ENCODE data around the gene PDLIM5. TPM values are rescaled to one million over a fixed set of nuclear protein-coding genes. Genes with fewer than 3 reads are reported as not detected.

The PDLIM5 gene
- polyA plus RNA-seq, 1 donor (not counting 4 experiments of a cell fraction or from before 2014, with no cell fraction given), result 112 TPM

DNA sequence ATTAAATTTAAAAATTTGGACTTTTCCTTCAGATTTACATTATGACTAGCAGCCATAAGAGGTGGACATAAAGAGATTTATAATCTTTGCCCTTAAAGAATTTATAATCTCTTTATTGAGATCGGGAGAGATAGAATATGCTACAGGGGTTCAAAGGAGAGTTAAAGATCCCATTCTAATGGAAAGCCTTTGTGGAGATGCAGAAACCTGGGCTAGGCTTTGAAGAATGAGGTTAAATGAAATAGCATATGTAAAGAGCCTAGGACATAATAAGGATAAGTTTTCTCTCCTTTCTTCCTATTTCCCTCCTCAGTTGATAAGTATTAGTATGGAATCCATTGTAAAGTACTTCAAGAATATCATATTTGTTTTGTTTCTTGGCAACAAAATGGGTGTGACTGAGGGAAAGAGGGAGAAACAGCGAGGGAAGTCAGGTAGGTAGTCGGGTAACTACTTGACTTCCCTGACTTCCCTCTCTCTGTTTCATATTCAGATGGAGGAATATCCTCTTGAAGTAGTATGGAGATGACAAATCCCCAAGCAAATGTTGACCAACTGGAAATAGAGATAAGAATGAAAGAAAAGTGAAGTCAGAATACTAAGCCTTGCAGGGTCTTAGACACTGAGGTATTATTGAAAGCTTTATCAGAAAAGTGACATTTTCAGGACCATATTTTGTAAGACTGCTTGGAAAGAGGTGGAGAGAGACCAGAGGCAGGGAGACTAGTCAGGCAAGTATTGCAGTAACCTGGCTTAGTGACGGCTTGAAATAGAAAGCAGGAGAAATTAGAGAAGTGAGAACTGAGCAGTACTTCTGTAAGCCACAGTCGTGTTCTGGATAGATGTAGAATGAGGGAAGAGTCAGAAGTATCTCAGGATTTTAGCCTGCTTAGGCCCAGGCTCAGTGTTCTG, 82.9 kb downstream of the PDLIM5 start:
- H3K4me3 ChIP-seq (ENCODE audit: control insufficient read depth in 2 of 3, extremely low read depth in 1 of 3, insufficient read depth in 2 of 3, low read depth in 1 of 3, low read length in 3 of 3), result no peak overlapping the region
- no peaks in the 10 kb centered on the region for H3K27me3 ChIP-seq (ENCODE audit: control insufficient read depth, extremely low read depth, insufficient read depth, low read length)
- FAIRE-seq (peak; percentile 73), DNase-seq (ENCODE audit: low read depth, low spot score) (no peak)
- dilution Hi-C loops (cut with MboI; ENCODE audit: extremely low pct_ligation_motif_present, low sequenced_read_pairs), result no loop called here
- H2AFZ ChIP-seq (ENCODE audit: control insufficient read depth, low read length), result no peak overlapping the region
- peaks cover 2% of the 10 kb centered on the region for H3K9me1 ChIP-seq (ENCODE audit: control insufficient read depth, extremely low read depth, insufficient read depth, low read length)
- H3K4me2 ChIP-seq (ENCODE audit: control insufficient read depth, extremely low read depth, insufficient read depth, low read depth, low read length), result peak overlapping the region; percentile 60
- TF ChIP-seq EZH2 (IDR thresholded peaks at IDR 0.05; ENCODE audit: low read length) (no peak), CTCF (optimal IDR thresholded peaks at IDR 0.05 in 1 of 3, IDR thresholded peaks at IDR 0.05 in 1 of 3, conservative IDR thresholded peaks at IDR 0.05 in 1 of 3; ENCODE audit: extremely low read depth in 1 of 3, insufficient read depth in 2 of 3, low read length in 3 of 3) (no peak)
- peak overlapping the region; percentile 22 for H3K9ac ChIP-seq (ENCODE audit: control insufficient read depth, extremely low read depth, insufficient read depth, low read length)
- H3K4me1 ChIP-seq (ENCODE audit: control insufficient read depth, extremely low read depth, insufficient read depth, low read length), result peaks cover 46% of the 10 kb centered on the region
- H4K20me1 ChIP-seq (ENCODE audit: control insufficient read depth, extremely low read depth, insufficient read depth, low read length), result peaks cover 2% of the 10 kb centered on the region
- peak overlapping the region; percentile 62 for H3K27ac ChIP-seq (ENCODE audit: control insufficient read depth, insufficient read depth, low read length)
- no peaks in the 10 kb centered on the region for H3K9me3 ChIP-seq (ENCODE audit: control insufficient read depth, low read depth, low read length)
- H3K36me3 ChIP-seq (ENCODE audit: control insufficient read depth in 2 of 2, extremely low read depth in 1 of 2, insufficient read depth in 2 of 2, low read length in 2 of 2), result peaks cover 0 to 2% of the 10 kb centered on the region in 2 experiments
- H3K79me2 ChIP-seq (ENCODE audit: control insufficient read depth, insufficient read depth, low read length), result peaks cover 59% of the 10 kb centered on the region

DNA sequence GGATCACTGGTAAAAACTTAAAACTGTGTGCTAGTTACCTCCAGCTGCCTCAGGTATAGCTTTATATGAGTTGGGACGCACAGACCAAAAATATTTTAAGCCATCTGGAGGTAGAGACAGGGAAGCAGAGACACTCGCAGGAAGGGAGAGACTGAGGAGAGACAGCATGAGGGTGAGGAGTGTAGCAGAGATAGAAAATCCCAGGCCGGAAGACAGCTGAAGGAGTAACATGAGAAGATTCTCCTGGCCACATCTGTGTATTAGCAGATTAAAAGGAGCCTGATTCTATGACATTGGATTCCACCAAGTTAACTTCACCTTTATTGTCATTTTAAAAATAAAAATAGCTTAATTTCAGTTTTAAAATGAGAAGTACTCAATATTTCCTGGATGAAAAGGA, 84.3 kb downstream of the PDLIM5 start:
- H3K4me1 ChIP-seq (ENCODE audit: control insufficient read depth, extremely low read depth, insufficient read depth, low read length), result peaks cover 52% of the 10 kb centered on the region
- dilution Hi-C loops (cut with MboI; ENCODE audit: extremely low pct_ligation_motif_present, low sequenced_read_pairs), result no loop called here
- H3K4me3 ChIP-seq (ENCODE audit: control insufficient read depth in 2 of 3, extremely low read depth in 1 of 3, insufficient read depth in 2 of 3, low read depth in 1 of 3, low read length in 3 of 3), result no peak overlapping the region
- H2AFZ ChIP-seq (ENCODE audit: control insufficient read depth, low read length), result no peak overlapping the region
- peaks cover 60% of the 10 kb centered on the region for H3K79me2 ChIP-seq (ENCODE audit: control insufficient read depth, insufficient read depth, low read length)
- H3K36me3 ChIP-seq (ENCODE audit: control insufficient read depth in 2 of 2, extremely low read depth in 1 of 2, insufficient read depth in 2 of 2, low read length in 2 of 2), result peaks cover 0 to 2% of the 10 kb centered on the region in 2 experiments
- no peaks in the 10 kb centered on the region for H3K9me3 ChIP-seq (ENCODE audit: control insufficient read depth, low read depth, low read length)
- FAIRE-seq (no peak), DNase-seq (ENCODE audit: low read depth, low spot score) (no peak)
- H3K4me2 ChIP-seq (ENCODE audit: control insufficient read depth, extremely low read depth, insufficient read depth, low read depth, low read length), result no peak overlapping the region
- no peak overlapping the region for H3K9ac ChIP-seq (ENCODE audit: control insufficient read depth, extremely low read depth, insufficient read depth, low read length)
- peaks cover 2% of the 10 kb centered on the region for H3K9me1 ChIP-seq (ENCODE audit: control insufficient read depth, extremely low read depth, insufficient read depth, low read length)
- H3K27me3 ChIP-seq (ENCODE audit: control insufficient read depth, extremely low read depth, insufficient read depth, low read length), result no peaks in the 10 kb centered on the region
- no peak overlapping the region for H3K27ac ChIP-seq (ENCODE audit: control insufficient read depth, insufficient read depth, low read length)
- TF ChIP-seq EZH2 (IDR thresholded peaks at IDR 0.05; ENCODE audit: low read length), result no peak
- no peak for TF ChIP-seq CTCF (optimal IDR thresholded peaks at IDR 0.05 in 1 of 3, IDR thresholded peaks at IDR 0.05 in 1 of 3, conservative IDR thresholded peaks at IDR 0.05 in 1 of 3; ENCODE audit: extremely low read depth in 1 of 3, insufficient read depth in 2 of 3, low read length in 3 of 3)
- H4K20me1 ChIP-seq (ENCODE audit: control insufficient read depth, extremely low read depth, insufficient read depth, low read length), result peaks cover 2% of the 10 kb centered on the region
